Osteocyte (in vitro differentiated cells): ENCODE results near the gene CYS1. TPM values are rescaled to one million over a fixed set of nuclear protein-coding genes. Genes with fewer than 3 reads are reported as not detected.

Experiments
- DNase-seq: peaks from one replicate; pipeline ENCODE4 v3.0.0; 2021; ENCODE audit warnings: mixed read lengths; ENCODE audit not compliant: unreplicated experiment; ENCODE audit errors: extremely low spot score
- H3K27ac Mint-ChIP-seq: one replicate; pipeline ENCODE4 v1.8.0; 2021; ENCODE audit warnings: mild to moderate bottlenecking, mixed read lengths; ENCODE audit not compliant: unreplicated experiment
- H3K27me3 Mint-ChIP-seq: one replicate; pipeline ENCODE4 v1.8.0; 2021; ENCODE audit warnings: mixed read lengths; ENCODE audit not compliant: unreplicated experiment
- H3K36me3 Mint-ChIP-seq: one replicate; pipeline ENCODE4 v1.8.0; 2021; ENCODE audit warnings: mixed read lengths; ENCODE audit not compliant: unreplicated experiment
- H3K4me1 Mint-ChIP-seq: one replicate; pipeline ENCODE4 v1.8.0; 2021; ENCODE audit warnings: mixed read lengths; ENCODE audit not compliant: unreplicated experiment
- H3K4me3 Mint-ChIP-seq: one replicate; pipeline ENCODE4 v1.8.0; 2021; ENCODE audit warnings: mild to moderate bottlenecking, moderate library complexity, mixed read lengths; ENCODE audit not compliant: unreplicated experiment
- H3K9me3 Mint-ChIP-seq: one replicate; pipeline ENCODE4 v1.8.0; 2021; ENCODE audit warnings: mixed read lengths; ENCODE audit not compliant: unreplicated experiment
- total RNA-seq: library from RNA; stranded (reverse); gene quantifications from 2 replicates; pipeline ENCODE4 v1.2.1, GENCODE V29; 2021
- TF ChIP-seq, protein P1 (sequence below): fragments of 200-600 bp; sonication (generic); IDR thresholded peaks from 2 replicates; pipeline ENCODE4 v1.5.0; 2021; ENCODE audit warnings: antibody characterized with exemption, mild to moderate bottlenecking, moderate library complexity

Gene CYS1
- total RNA-seq, 1 donor from 2014 or later = 5.5 TPM

DNA sequence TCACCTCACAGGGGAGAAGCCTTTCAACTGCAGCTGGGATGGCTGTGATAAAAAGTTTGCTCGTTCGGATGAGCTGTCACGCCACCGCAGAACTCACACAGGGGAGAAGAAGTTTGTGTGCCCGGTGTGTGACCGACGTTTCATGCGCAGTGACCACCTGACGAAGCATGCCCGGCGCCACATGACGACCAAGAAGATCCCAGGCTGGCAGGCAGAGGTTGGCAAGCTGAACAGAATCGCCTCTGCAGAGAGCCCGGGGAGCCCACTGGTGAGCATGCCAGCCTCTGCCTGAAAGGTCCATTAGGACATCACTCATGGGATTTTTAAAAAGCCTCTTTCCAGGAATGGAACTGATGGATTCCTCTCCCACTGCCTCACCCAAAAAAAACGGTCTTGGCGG is 28.0 kb downstream of the CYS1 start:
- TF ChIP-seq, protein P1, sequence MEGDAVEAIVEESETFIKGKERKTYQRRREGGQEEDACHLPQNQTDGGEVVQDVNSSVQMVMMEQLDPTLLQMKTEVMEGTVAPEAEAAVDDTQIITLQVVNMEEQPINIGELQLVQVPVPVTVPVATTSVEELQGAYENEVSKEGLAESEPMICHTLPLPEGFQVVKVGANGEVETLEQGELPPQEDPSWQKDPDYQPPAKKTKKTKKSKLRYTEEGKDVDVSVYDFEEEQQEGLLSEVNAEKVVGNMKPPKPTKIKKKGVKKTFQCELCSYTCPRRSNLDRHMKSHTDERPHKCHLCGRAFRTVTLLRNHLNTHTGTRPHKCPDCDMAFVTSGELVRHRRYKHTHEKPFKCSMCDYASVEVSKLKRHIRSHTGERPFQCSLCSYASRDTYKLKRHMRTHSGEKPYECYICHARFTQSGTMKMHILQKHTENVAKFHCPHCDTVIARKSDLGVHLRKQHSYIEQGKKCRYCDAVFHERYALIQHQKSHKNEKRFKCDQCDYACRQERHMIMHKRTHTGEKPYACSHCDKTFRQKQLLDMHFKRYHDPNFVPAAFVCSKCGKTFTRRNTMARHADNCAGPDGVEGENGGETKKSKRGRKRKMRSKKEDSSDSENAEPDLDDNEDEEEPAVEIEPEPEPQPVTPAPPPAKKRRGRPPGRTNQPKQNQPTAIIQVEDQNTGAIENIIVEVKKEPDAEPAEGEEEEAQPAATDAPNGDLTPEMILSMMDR = no peak
- no peak overlapping the region for H3K4me3 Mint-ChIP-seq
- no peak overlapping the region for H3K27ac Mint-ChIP-seq
- H3K9me3 Mint-ChIP-seq = no peaks in the 10 kb centered on the region
- no peaks in the 10 kb centered on the region for H3K27me3 Mint-ChIP-seq
- peaks cover 12% of the 10 kb centered on the region for H3K4me1 Mint-ChIP-seq
- no peak for DNase-seq
- peaks cover 42% of the 10 kb centered on the region for H3K36me3 Mint-ChIP-seq

DNA sequence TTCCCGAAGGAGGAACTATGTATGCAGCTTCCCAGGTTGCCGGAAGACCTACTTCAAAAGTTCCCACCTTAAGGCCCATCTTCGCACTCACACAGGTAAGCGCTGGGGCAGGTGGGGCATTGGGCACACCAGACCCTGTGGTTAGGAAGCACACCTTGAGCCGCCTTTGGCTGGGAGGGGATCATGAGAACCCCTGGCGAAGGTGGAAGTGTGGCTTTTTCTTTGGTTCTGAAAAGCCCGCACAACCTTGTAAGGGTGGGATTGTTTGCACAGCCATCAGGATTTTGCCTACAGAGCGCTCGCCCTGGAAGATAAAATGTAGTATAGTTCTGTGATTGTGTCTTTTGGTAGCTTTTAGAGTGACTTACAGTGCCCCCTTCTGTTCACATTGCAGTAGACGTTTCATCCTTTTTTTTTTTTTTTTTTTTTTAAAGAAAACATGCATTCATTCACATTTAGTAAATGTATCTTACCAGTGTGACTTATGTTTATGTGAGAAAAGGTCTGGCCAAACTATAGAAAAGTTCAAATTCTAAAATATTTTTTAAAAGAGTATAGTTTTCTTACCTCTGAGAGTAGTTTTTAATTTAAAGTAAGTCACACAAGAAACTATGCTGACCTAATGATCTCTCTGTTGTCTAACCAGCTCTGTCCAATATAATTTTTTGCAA is 31.6 kb downstream of the CYS1 start:
- Mint-ChIP-seq H3K36me3 (peaks cover 36% of the 10 kb centered on the region), H3K4me1 (peaks cover 17% of the 10 kb centered on the region), H3K9me3 (no peaks in the 10 kb centered on the region), H3K27ac (no peak overlapping the region), H3K4me3 (no peak overlapping the region), H3K27me3 (no peaks in the 10 kb centered on the region)
- DNase-seq = no peak
- TF ChIP-seq, protein P1 = peak; percentile 72

DNA sequence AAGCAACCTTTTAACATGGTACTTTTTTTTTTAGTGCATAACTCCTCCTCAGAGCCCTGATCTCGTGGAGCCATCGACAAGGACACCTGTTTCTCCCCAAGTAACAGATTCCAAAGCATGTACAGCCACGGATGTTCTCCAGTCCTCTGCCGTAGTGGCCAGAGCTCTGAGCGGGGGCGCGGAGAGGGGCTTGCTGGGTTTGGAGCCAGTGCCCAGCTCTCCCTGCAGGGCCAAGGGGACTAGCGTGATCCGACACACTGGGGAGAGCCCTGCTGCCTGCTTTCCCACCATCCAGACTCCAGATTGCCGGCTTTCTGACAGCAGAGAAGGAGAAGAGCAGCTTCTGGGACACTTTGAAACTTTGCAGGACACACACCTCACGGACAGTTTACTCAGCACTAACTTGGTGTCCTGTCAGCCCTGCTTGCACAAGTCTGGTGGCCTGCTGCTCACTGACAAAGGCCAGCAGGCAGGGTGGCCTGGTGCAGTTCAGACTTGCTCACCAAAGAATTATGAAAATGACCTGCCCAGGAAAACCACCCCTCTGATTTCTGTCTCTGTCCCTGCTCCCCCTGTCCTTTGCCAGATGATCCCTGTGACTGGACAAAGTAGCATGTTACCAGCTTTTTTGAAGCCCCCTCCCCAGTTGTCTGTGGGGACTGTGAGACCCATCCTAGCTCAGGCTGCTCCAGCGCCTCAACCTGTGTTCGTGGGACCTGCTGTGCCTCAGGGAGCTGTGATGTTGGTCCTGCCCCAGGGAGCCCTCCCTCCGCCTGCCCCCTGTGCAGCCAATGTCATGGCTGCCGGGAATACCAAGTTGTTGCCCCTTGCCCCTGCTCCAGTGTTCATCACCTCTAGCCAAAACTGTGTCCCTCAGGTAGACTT is 32.4 kb downstream of the CYS1 start:
- no peaks in the 10 kb centered on the region for H3K9me3 Mint-ChIP-seq
- no peak overlapping the region for H3K4me3 Mint-ChIP-seq
- no peak overlapping the region for H3K27ac Mint-ChIP-seq
- H3K4me1 Mint-ChIP-seq = peaks cover 18% of the 10 kb centered on the region
- no peak for DNase-seq
- H3K36me3 Mint-ChIP-seq = peaks cover 29% of the 10 kb centered on the region
- TF ChIP-seq, protein P1 = no peak
- H3K27me3 Mint-ChIP-seq = no peaks in the 10 kb centered on the region

DNA sequence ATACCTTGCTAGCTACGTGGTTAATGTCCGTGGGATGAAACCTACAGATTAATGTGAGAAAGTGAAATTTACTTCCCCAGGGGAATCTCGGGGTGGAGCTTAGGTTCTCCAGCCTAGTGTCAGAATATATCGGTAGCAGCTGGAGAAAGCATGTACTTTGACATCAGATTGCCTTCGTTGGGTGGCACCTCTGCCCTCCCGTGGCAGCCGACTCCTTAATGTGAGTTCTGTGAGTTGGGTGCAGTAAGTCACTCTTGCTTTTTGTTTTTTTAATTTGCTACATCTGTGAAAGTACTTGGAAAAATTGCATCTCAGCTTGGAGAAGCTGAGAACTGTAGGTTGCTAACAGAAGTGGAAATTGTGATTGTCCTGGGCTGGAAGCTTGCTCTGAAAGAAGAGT is 33.3 kb downstream of the CYS1 start:
- DNase-seq = no peak
- TF ChIP-seq, protein P1 = no peak
- H3K4me1 Mint-ChIP-seq = peaks cover 26% of the 10 kb centered on the region
- no peak overlapping the region for H3K4me3 Mint-ChIP-seq
- no peaks in the 10 kb centered on the region for H3K9me3 Mint-ChIP-seq
- H3K27ac Mint-ChIP-seq = peak overlapping the region; percentile 16
- peaks cover 20% of the 10 kb centered on the region for H3K36me3 Mint-ChIP-seq
- H3K27me3 Mint-ChIP-seq = no peaks in the 10 kb centered on the region
